ENCODE results near the gene TRIM34.
"Not testable (repeated sequence)": the region's sequence is repeated elsewhere in the genome, so short reads cannot be mapped to it uniquely, and the experiment has no call there.

Gene TRIM34, protein sequence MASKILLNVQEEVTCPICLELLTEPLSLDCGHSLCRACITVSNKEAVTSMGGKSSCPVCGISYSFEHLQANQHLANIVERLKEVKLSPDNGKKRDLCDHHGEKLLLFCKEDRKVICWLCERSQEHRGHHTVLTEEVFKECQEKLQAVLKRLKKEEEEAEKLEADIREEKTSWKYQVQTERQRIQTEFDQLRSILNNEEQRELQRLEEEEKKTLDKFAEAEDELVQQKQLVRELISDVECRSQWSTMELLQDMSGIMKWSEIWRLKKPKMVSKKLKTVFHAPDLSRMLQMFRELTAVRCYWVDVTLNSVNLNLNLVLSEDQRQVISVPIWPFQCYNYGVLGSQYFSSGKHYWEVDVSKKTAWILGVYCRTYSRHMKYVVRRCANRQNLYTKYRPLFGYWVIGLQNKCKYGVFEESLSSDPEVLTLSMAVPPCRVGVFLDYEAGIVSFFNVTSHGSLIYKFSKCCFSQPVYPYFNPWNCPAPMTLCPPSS

DNA sequence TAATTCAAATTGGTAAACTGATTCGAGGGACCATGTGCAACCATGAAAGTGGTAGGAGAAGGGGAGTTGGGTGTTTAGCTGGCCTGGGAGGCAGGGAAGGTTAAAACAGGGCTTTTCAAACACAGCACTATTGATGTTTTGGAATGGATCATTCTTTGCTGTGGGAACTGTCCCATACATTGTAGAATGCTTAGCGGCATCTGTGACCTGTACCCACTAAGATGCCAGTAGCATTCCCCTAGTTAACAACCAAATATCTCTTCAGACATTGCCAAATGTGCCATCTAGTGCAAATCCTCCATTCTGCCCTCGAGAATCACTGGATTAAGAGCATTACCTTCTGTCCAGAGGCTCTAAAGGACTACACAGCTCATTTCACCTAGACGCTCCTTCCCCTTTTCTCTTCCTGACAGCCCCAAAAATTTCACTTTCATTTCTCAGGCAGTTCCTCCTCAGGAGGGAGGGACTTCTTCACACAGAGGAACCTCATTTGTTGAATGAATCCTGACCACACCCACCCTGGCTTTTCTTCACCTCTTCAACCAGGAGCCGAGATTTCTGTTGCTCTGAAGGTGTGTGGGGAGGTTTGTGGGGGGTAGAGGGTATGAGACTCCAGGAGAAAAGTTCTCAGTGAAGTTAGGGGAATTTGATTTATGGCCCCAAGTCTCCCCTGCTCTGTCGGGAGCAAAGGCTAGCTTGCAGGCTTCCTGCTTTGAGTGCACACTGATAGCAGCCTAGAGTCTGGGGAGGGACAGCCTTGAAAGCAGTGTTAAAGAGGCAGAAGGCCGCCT is at the start of gene TRIM34:
TRIM34 (plus strand) TSS at position 513 of the 791 bp plus-strand sequence. CDS start 7,331 bp downstream, outside the sequence.
- FAIRE-seq: no peak

DNA sequence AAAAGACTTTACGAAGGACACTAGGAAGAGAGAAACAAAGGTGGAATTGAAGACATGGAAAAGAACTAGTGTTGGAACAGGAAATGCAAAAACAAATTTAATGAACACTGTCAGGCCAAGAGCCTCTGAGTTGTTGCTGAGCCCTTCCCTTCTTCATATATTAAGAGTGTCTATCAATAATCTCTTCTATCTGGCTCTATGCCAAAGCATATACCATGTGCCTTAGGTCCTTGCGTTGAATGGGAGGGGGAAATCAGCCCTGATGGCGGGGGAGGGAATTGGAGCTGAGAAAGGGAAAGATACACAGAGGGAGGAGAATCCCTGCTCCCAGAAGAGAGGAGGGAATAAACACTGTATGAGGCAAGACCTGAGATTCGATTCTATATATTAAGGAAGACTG is 49.6 kb upstream of the TRIM34 start:
- FAIRE-seq: no peak

DNA sequence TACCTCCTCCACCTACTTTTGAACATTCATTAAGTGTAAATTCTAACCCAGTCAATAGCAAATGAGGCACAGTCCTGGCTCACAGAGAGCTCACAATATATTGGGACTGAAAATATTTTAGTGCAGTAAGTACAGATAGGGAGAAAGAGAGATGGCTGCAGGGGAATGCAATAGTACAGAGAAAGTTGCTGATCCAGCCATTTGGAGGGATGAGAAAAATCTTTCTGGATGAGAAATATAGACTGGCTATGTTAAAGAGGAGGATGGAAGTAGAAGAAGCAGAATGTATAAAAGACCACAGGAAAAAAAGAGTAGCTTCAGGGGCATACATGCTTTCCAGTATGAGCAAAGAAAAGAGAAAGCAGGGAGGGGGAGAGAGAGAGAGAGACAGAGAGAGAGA is 47.7 kb upstream of the TRIM34 start:
- no peak for FAIRE-seq

DNA sequence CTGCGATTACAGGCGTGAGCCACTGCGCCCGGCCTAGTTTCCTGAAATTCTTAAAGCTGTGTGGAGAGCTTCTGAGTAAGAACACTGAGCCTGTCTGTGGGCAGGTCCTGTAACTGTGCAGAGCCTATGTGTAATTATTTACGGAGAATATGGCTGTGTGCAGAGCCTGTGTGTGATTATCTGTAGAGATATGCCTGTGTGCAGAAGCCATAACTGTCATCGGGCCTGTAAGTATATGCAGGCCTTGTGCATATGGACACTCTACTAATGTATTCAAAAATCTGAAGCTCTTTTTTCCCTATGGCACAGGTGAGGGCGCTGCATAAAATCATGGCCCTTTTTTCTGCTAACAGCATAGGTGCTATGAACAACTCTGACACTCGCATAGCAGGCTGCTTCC is 44.2 kb upstream of the TRIM34 start, which contains the start of gene OR52B6:
OR52B6 (plus strand) TSS at position 301 of the 400 bp plus-strand sequence; CDS start at position 301, 0 bp downstream.
- FAIRE-seq: no peak

DNA sequence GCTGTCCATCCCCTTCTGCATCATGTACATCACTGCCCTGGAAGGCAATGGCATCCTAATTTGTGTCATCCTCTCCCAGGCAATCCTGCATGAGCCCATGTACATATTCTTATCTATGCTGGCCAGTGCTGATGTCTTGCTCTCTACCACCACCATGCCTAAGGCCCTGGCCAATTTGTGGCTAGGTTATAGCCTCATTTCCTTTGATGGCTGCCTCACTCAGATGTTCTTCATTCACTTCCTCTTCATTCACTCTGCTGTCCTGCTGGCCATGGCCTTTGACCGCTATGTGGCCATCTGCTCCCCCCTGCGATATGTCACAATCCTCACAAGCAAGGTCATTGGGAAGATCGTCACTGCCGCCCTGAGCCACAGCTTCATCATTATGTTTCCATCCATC is 43.8 kb upstream of the TRIM34 start:
- no peak for FAIRE-seq

DNA sequence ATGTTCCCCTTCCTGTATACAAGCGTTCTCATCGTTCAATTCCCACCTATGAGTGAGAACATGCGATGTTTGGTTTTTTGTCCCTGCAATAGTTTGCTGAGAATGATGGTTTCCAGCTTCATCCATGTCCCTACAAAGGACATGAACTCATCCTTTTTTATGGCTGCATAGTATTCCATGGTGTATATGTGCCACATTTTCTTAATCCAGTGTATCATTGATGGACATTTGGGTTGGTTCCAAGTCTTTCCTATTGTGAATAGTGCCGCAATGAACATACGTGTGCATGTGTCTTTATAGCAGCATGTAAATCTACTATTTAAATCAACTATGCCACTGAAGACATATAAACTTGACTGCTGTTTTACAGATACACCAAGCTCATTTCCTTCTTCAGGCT is 40.3 kb upstream of the TRIM34 start:
- FAIRE-seq: not testable (repeated sequence)

DNA sequence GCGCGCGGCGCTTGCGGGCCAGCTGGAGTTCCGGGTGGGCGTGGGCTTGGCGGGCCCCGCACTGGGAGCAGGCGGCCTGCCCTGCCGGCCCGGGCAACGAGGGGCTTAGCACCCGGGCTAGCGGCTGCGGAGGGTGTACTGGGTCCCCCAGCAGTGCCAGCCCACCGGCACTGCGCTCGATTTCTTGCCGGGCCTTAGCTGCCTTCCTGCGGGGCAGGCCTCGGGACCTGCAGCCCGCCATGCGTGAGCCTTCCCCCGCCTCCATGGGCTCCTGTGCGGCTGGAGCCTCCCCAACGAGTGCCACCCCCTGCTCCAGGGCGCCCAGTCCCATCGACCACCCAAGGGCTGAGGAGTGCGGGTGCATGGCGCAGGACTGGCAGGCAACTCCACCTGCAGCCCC is 34.9 kb upstream of the TRIM34 start:
- FAIRE-seq: not testable (repeated sequence)

DNA sequence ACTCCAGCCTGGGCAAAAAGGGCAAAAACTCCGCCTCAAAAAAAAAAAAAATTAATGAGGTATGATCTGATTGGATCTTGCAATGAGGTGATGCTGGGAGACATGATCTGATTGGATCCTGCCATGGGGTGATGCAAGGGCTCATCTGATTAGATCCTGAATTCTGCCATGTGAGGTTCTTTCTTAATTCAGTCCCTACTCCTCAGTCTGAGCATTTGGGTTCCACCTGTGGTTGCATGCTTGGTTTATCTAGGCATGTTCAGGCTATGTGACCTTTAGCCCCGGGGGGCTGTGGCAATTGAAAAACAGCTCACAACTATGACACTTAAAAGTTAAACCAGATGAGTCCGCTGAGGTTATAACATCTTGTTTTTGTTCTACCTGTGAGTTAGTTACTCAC is 33.2 kb upstream of the TRIM34 start:
- FAIRE-seq: no peak

DNA sequence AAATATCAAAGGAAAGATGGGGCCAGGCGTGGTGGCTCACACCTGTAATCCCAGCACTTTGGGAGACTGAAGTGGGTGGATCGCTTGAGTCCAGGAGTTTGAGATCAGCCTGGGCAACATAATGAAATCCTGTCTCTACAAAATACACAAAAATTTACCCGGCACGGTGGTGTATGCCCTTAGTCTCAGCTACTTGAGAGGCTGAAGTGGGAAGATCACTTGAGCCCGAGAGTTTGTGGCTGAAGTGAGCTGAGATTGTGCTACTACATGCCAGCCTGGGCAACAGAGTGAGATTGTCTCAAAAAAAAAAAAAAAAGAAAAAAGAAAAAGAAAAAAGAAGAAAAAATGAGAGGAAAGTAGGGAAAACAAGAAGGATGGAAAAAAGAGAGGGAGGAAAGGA is 32.2 kb upstream of the TRIM34 start:
- FAIRE-seq: no peak

DNA sequence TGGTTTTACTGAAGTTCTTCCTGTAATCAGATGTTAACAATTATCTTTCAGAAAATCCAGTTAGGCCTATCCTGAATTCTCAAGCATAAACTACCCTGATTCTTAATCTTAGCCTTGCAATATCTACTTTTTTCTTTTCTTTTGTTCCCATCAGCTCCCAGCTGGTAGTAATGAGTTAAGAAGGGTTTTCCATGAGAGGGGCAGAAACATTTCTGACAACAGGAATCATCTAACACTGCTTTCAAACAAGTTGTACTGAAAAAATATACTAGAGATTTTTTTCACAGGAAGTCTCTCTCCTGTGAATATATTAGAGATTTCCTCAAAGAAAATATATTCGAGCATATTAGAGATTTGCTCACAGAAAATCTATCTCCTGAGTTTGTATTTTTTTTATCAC is 31.7 kb upstream of the TRIM34 start:
- no peak for FAIRE-seq

DNA sequence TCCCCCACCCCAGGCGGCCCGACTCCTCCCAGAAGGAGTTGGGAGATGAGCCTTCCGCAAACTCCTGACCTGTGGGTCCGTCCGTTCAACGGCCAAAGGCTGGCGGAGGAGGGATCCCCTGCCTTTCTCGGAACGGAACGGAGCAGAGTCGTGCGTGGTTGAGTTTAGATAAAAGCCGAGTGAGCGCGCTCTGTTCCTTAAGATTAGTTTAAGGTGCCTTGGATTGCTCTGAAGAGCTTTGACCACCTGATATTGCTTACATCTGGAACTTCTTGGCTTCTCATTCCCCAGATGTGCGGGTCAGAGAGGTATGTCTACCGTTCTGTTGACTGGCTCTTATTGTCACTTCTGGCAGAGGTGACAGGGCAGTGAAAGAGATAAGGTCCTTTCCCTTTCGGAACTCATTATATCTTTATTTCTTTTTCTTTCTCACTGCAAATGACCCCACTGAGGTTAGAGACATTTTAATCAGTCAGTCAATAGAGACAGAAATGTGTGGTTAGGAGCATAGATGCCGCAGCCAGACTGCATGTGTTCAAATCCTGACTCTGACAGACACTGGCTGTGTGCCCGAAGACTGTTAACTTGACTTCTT is 28.1 kb upstream of the TRIM34 start, which contains the start of gene TRIM6:
TRIM6 (plus strand) TSS at position 31 of the 595 bp plus-strand sequence; CDS start at position 292, 261 bp downstream.
- FAIRE-seq: no peak

DNA sequence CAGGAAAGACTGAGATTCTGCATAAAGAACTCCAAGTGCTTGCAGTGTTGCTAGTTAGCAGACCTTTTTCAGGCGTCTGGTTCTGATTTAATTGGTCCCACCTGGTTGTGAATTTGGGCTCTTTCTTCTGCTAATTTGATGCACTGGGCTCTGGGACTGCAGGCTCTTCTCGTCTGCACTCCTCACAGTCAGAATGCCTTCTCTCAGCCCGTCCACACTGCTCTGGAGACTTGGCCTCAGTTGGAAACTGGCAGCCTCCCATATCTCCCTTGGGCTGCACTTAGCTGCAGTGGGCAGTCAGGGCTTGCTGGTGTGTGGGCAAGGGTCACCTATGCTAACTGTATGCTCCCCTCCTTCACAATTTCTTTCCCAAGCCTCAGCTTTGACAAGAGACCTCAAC is 26.8 kb upstream of the TRIM34 start:
- FAIRE-seq: no peak

DNA sequence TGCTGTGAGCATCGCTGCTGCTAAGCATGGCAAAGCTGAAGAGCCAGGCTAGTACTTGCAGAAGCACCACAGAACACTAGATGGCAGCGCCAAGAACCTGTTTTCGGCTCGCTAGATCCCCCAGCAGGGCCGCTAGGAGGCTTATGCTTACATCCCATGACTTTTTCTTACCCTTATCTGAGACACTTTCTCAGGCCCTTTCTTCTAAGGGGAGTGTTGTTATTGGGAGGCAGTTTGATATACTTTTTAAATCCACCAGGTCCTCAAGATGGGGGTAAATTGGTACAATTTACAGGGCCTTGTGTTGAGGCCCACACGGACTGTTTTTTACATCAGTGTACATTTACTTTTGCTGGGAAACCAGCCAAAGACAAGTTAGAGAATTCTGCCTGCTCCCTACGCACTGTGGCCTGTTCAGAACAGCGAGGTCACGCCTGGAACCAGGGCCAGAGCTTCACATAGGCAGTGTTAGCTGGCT is 24.4 kb upstream of the TRIM34 start:
- peak; percentile 65 for FAIRE-seq

DNA sequence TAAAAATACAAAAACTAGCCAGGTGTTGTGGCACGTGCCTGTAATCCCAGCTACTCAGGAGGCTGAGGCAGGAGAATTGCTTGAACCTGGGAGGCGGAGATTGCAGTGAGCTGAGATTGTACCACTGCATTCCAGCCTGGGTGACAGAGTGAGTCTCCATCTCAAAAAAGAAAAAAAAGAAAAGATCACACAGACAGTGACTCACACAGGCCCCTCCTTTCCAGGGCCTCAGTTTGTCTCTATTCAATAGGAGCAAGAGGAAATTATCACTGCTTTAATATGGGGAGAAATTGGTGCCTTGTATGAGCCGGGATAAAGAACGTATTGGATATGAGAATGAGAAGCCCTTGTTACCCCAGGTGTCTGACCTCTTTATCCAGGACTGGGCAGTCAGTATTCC is 22.0 kb upstream of the TRIM34 start:
- FAIRE-seq: not testable (repeated sequence)

DNA sequence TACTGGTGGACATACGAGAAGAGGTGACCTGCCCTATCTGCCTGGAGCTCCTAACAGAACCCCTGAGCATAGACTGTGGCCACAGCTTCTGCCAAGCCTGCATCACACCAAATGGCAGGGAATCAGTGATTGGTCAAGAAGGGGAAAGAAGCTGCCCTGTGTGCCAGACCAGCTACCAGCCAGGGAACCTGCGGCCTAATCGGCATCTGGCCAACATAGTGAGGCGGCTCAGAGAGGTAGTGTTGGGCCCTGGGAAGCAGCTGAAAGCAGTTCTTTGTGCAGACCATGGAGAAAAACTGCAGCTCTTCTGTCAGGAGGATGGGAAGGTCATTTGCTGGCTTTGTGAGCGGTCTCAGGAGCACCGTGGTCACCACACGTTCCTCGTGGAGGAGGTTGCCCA is 21.5 kb upstream of the TRIM34 start:
- no peak for FAIRE-seq

DNA sequence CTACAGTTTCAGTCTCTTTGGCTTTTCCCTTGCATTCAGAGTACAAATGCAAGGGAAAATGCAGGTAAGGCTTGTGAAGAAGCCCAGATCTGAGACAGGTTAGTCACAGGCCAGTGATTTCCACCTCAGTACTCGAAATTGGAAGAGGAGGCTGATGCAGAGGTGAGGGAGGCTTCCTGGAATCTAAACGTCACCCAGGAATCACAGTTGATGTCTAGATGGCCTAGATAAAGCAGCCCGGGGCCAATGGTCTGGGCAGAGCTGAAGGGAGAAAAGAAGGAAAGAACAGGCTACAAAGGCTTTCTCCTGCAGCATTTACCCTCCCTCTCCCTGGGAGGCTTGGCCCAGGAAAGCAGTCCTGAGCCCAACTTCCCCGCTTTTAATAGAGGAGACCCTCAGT is 19.9 kb upstream of the TRIM34 start:
- no peak for FAIRE-seq

DNA sequence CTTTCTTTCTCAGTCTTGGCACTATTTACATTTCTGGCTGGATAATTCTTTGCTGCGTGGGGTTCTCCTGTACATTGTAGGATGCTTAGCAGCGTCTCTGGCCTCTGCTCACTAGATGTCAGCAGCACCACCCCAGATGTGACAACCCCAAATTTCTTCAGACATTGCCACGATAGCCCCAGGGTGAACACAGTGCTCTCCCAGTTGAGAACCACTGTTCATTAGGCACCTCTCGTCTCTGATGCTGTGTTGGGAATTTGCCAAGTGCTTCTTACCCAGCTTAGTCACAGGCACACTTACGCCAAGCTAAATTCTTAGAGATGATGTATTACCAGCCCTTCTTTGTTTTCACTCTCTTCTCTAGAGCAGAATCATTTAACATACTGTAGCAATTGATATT is 19.0 kb upstream of the TRIM34 start:
- no peak for FAIRE-seq

DNA sequence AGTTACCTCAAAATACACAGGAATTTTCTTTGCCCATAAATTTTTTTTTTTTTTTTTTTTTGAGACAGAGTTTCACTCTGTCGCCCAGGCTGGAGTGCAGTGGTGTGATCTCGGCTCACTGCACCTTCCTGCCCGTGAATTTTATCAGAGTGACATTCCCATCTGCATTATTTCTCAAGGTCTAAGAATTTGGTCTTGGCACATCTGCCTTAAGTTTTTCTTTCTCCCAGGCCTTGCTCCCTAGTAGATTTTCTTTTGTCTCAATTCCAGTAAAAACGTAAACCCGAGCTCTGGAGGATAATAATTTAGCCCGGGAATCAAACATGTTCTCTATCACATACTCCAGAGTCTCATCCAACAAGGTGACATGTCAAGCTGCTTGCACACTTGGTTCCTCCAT is 16.0 kb upstream of the TRIM34 start:
- no peak for FAIRE-seq

DNA sequence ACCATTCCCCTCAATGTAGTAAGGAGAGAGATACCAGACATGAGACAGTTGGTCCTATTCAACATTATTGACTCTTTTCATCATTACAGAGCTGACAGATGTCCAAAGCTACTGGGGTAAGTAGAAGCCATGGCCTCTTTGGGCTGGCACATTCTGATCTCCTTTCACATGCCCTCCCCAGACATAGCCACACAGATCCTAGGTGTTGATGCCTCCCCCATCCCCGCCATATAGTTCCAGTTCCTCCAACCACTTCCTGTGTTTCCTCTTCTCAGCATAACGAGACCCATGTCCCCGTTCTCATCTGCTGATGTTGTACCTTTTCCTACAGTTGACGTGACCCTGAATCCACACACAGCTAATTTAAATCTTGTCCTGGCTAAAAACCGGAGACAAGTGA is 14.4 kb upstream of the TRIM34 start:
- no peak for FAIRE-seq

DNA sequence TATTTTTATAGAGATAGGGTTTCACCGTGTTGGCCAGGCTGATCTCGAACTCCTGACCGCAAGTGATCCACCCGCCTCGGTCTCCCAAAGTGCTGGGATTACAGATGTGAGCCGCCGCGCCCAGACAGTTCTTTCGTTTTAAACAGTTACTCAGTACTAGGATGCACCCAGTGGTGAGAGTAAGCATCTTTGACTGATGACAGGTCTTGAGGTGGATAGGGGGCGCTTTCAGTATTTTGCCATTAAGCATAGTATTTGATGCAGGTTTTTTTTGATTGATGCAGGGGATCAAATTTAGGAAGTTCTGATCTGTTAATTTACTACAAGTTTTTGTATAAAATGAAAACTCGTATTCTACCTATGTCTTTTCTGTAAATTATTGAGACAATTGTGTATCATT is 13.2 kb upstream of the TRIM34 start:
- FAIRE-seq: no peak

DNA sequence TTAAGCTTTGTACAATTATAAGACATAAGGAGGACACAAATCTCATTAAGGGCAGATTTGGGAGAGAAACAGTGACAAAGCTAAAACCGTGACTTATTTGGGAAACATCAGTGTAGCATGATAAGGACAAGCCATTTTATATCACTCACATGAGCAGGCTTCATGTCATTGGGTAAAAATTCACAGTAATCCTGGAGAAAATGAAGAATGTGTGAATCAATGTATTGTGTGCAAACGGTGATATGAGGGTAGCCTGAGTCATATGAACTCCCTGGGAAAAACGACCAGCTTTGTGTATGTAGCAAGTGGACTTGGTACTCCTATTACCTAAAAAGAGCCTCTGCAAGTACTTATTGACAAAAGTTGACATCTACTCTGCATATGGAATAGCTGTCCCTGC is 6.0 kb upstream of the TRIM34 start:
- FAIRE-seq: no peak

DNA sequence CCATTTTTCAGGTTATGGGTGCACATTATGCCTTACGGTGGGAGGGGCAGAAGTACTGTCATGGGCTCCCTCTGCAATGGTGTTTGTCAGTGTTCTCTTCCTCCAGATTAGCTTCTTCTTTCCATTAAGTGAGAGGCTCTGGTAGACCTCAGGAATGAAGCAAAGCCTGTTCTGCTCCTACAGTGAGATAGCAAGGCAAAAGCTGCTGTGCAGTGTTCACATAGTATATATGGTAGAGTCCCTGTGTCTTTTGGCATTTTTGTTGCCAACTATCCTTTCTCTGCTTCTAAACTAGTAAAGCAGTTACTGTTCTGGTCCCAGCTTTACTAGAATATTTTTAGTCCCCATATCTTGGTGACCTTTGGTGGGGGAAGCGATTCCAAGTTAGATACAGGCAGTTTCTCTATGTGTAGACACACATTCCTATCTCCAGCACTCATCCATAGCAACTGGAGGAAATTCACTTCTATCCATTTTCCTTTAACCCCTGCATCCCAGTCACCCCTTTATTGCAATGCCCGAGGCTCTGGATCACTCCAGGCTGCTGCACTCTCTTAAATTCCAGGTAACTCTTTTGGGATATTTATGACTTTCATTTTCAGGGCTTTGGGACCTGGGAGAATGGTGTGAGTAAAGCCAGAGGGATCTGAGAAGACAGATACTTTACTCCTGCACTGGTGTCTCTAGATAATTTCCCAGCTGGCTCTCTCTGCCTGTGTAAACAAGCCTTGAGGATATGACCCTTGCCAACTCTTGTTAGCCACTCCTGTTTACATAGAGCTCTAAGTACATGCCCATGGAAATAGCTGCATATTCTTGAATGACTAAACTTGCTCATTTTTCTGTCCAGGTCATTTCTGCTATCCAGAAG is 3.9 kb upstream of the TRIM34 start:
- FAIRE-seq: no peak
